ENCODE results near the gene GOLGA8T. TPM values are rescaled to one million over a fixed set of nuclear protein-coding genes. Genes with fewer than 3 reads are reported as not detected.

The GOLGA8T gene
- total RNA-seq (2014; rRNA removed; shearing (Covaris generic)), result not detected in 2 replicates

GRCh38 chr15:30134751-30135150 lies at the start of gene GOLGA8T:
Gene GOLGA8T (plus strand): TSS chr15:30135051. CDS start chr15:30135149, 98 bp downstream.

Small RNA genes within 50 kb of the gene (small RNA-seq; reads per million reads assigned to genes)
- not detected for gene AC120045.2
- gene RF00096, result 0.29 reads per million
- not detected for gene RN7SL469P
- gene RN7SL673P, result not detected

Other genes with a start within 250 kb of the GOLGA8T start
- gene GOLGA8J, start 52.1 kb upstream of the GOLGA8T start, total RNA-seq (2014; rRNA removed; shearing (Covaris generic)), result 0.08 TPM in 1 of 2 replicates, not detected in the other

All from A375 (cell line).